ENCODE data around the gene C19orf81.

- TF ChIP-seq POLR2A (IDR thresholded peaks at IDR 0.05): no peak
- TF ChIP-seq, protein P1, sequence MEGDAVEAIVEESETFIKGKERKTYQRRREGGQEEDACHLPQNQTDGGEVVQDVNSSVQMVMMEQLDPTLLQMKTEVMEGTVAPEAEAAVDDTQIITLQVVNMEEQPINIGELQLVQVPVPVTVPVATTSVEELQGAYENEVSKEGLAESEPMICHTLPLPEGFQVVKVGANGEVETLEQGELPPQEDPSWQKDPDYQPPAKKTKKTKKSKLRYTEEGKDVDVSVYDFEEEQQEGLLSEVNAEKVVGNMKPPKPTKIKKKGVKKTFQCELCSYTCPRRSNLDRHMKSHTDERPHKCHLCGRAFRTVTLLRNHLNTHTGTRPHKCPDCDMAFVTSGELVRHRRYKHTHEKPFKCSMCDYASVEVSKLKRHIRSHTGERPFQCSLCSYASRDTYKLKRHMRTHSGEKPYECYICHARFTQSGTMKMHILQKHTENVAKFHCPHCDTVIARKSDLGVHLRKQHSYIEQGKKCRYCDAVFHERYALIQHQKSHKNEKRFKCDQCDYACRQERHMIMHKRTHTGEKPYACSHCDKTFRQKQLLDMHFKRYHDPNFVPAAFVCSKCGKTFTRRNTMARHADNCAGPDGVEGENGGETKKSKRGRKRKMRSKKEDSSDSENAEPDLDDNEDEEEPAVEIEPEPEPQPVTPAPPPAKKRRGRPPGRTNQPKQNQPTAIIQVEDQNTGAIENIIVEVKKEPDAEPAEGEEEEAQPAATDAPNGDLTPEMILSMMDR (IDR thresholded peaks at IDR 0.05): no peak
These were observed 11.8 kb downstream of the C19orf81 start for GRCh38 chr19:50661023-50661422.
